Heart left ventricle (tissue), 13 donors: ENCODE measurements around the gene GTF2H4.
A peak's percentile ranks its signal among the peaks of the same experiment; 100 is the strongest.

Experiments
- CTCF ChIP-seq, 12 donors: fragments of 200-600 bp; sonication (generic) in 4 of 12; IDR thresholded peaks; one replicate each; pipeline versions ENCODE4 v1.5.0 to v1.8.0; 2018 to 2022; ENCODE audit warnings: antibody characterized with exemption in 12 of 12, mild to moderate bottlenecking in 5 of 12
- POLR2A ChIP-seq, 2 donors: fragments of 450-650 bp; IDR thresholded peaks; one replicate each; pipeline ENCODE4 v1.6.1; 2017; ENCODE audit warnings: antibody characterized with exemption in 2 of 2, mild to moderate bottlenecking in 2 of 2, moderate library complexity in 2 of 2
- donor health status: ischemic (EF 13 %, LVEDD 7.1; RV severe dilation, severe dysfunction).
- donor health status: DM: no; HTN: yes; CAD: no.
- donor health status: DM: no; HTN: no; CAD: no.
- donor health status: ischemic (EF 25% LVEDD 6.9; RV normal size, moderate dysfunction).
- donor health status: ischemic (EF 25% LVEDD 5.7; RV mildly dilated, moderate dysfunction).
- donor health status: ischemic (EF 35%, LVEDD 5.7; RV mildly dilated, moderate dysfunction).
- donor health status: nonischemic (EF 11% LVEDD 7.7; RV severe dilation, severe dysfunction).
- donor health status: DM: yes; HTN: yes; CAD: no.
- donor health status: PGD.
- donor health status: ischemic (EF 29% LVEDD 5.4; RV normal size, mild dysfunction).
- donor health status: nonischemic (EF 23%, LVEDD 6.1; RV moderate dilation, normal function).

DNA sequence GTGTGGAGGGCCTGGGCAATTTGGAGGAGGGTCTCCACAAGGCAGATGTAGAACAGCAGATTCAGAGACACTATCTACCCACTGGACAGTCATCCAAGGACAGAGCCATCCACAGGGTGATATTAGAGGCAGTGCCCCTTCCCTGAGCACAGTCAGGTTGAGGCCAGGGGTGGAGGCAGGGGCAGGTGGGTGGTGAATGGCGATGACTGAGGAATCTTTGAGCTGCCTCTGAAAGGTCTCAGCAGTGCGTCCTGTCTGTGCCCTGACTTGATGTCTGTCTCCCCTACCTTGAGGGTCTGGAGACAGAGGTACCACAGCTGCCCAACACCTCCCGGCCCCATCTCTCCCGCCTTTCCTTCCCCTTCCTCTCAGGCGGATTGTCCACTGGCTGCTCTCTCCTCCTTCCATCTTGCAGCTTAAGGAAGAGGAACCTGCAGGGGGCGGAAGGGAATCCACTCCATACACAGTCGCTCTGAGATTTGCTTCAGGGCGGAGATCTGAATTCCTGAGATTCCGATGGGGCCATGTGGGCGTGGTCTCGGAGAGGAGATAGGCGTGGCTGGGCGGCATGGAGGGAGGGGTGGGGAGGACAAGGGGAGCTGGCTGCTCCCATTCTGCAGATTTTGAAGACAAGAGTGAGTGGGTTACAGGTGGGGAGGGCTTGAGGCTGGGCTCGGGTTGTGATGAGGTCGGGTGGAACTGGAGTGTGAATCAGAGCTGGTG lies 34.5 kb downstream of the GTF2H4 start:
- TF ChIP-seq CTCF (IDR thresholded peaks at IDR 0.05) (peak in 8 of 12 donors; percentile 23 to 53 (median 36)), POLR2A (IDR thresholded peaks at IDR 0.05) (no peak)
